PC-3 (cell line): Measurements from ENCODE around the gene NRG3. TPM values are rescaled to one million over a fixed set of nuclear protein-coding genes. Genes with fewer than 3 reads are reported as not detected.

Experiments used
- ATAC-seq: fragments of 200-7000 bp; cut with Tn5 transposase; 2 replicates; pipeline ENCODE4 v1.9.1; 2020; ENCODE audit warnings: mild to moderate bottlenecking, moderate library complexity
- BruUV-seq: library from RNA; stranded (reverse); fragments of 400-500 nt; replicated peaks from 2 replicates; lab custom pipeline; 2021; lab: Mats Ljungman, UMichigan
- CTCF ChIA-PET: fragments of 300-600 bp; sonication (Branson Sonifier 250); formaldehyde crosslinking; loops from one replicate; lab custom pipeline; 2022; ENCODE audit warnings: antibody characterized with exemption; lab: Charles Lee
- POLR2A ChIA-PET: fragments of 300-600 bp; sonication (Branson Sonifier 250); formaldehyde crosslinking; loops from one replicate; lab custom pipeline; 2022; ENCODE audit warnings: antibody characterized with exemption; ENCODE audit not compliant: unreplicated experiment; lab: Charles Lee
- DNase-seq: peaks from one replicate; pipeline ENCODE4 v3.0.0-alpha.2; 2015
- H2AFZ ChIP-seq: fragments of 300-600 bp; sonication (generic); 2 replicates; pipeline ENCODE4 v1.6.0; 2016; ENCODE audit warnings: antibody characterized with exemption, low read length
- H3F3A ChIP-seq: fragments of 300-600 bp; sonication (generic); one replicate; pipeline ENCODE4 v1.6.0; 2017; ENCODE audit warnings: antibody characterized with exemption, low read length, control low read depth, mild to moderate bottlenecking; ENCODE audit not compliant: unreplicated experiment
- H3K27ac ChIP-seq: fragments of 300-600 bp; sonication (generic); 2 replicates; pipeline ENCODE4 v1.5.1; 2016; ENCODE audit warnings: mild to moderate bottlenecking, low read length
- H3K27me3 ChIP-seq: fragments of 300-600 bp; sonication (generic); 2 replicates; pipeline ENCODE4 v1.6.1; 2016; ENCODE audit warnings: low read length, mixed read lengths
- H3K36me3 ChIP-seq: fragments of 300-600 bp; sonication (generic); 2 replicates; pipeline ENCODE4 v1.6.1; 2016; ENCODE audit warnings: low read depth, mixed run types, low read length, mixed read lengths
- H3K4me1 ChIP-seq: fragments of 300-600 bp; sonication (generic); 2 replicates; pipeline ENCODE4 v1.5.1; 2016; ENCODE audit warnings: low read length; ENCODE audit not compliant: insufficient read depth
- H3K4me2 ChIP-seq: fragments of 300-600 bp; sonication (generic); 2 replicates; pipeline ENCODE4 v1.6.0; 2016; ENCODE audit warnings: low read length
- H3K4me3 ChIP-seq: fragments of 300-600 bp; sonication (generic); 2 replicates; pipeline ENCODE4 v1.5.1; 2016; ENCODE audit warnings: mild to moderate bottlenecking, low read length, mixed read lengths
- H3K79me2 ChIP-seq: fragments of 300-600 bp; sonication (generic); 2 replicates; pipeline ENCODE4 v1.6.1; 2017; ENCODE audit warnings: low read length, mixed read lengths
- H3K9ac ChIP-seq: fragments of 300-600 bp; sonication (generic); 2 replicates; pipeline ENCODE4 v1.6.0; 2016; ENCODE audit warnings: mild to moderate bottlenecking, low read length
- H3K9me2 ChIP-seq: fragments of 300-600 bp; sonication (generic); replicated peaks from 2 replicates; pipeline ENCODE4 v1.6.1; 2016; ENCODE audit warnings: mixed run types, low read length, mixed read lengths
- H3K9me3 ChIP-seq: fragments of 300-600 bp; sonication (generic); 2 replicates; pipeline ENCODE4 v1.6.1; 2016; ENCODE audit warnings: low read length, mixed read lengths
- H4K20me1 ChIP-seq: fragments of 300-600 bp; sonication (generic); 2 replicates; pipeline ENCODE4 v1.6.1; 2016; ENCODE audit warnings: low read length, mixed read lengths
- EZH2 ChIP-seq: fragments of 300-600 bp; sonication (generic); IDR thresholded peaks from one replicate; pipeline ENCODE4 v1.6.1; 2017; ENCODE audit warnings: antibody characterized with exemption, mild to moderate bottlenecking, low read length; ENCODE audit not compliant: unreplicated experiment
- EZH2phosphoT487 ChIP-seq: fragments of 300-600 bp; sonication (generic); IDR thresholded peaks from 2 replicates; pipeline ENCODE4 v1.6.1; 2018; ENCODE audit warnings: mild to moderate bottlenecking, antibody characterized with exemption, low read length, borderline replicate concordance
- intact Hi-C: fragments of 100-400 bp; cut with micrococcal nuclease; formaldehyde crosslinking; loops from 2 replicates; pipeline ENCODE4 v1.9.0; 2023
- total RNA-seq: library from RNA; depleted of rRNA; stranded (reverse); fragments of >200 nt; gene quantifications from 2 replicates; pipeline ENCODE4 v1.2.3, GENCODE V29; 2014
- TF ChIP-seq, protein P1 (sequence below): fragments of 300-600 bp; sonication (generic); conservative IDR thresholded peaks from 2 replicates; pipeline ENCODE4 v1.5.1; 2017; ENCODE audit warnings: antibody characterized with exemption, low read depth, mild to moderate bottlenecking, low read length

NRG3 gene
- total RNA-seq, 1 experiment from 2014 or later = not detected

DNA sequence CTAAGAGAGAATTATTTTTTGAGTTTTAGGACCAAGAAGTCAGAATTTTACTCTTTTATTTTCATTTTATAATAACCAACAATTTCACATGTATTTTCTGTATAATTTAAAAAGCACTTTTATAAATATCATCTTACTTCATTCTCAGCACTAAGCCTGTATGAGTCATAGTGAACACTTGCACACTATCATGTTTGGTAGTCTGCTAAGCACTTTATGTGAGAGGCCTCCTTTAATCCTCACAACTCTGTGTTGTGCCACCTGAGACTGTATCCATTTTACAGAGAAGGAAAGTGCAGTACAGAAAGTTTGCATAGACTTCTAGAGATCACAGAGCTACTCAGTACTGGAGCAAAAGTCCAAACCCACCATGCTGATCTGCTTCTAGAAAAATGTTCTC, 939.6 kb downstream of the NRG3 start:
- Histone ChIP-seq H3K4me1 (no peaks in the 10 kb centered on the region), H3K4me3 (no peak overlapping the region), H3K27ac (no peak overlapping the region), H3K9me3 (peaks cover 4% of the 10 kb centered on the region; the same call in 1 of the 2 replicates), H3K36me3 (no peaks in the 10 kb centered on the region), H3K27me3 (no peaks in the 10 kb centered on the region), H3K4me2 (no peak overlapping the region), H2AFZ (no peak overlapping the region), H3K79me2 (no peaks in the 10 kb centered on the region), H3F3A (no peaks in the 10 kb centered on the region), H3K9me2 (no peaks in the 10 kb centered on the region), H4K20me1 (no peaks in the 10 kb centered on the region), H3K9ac (no peak overlapping the region)
- ChIA-PET POLR2A (no interaction called here), CTCF (no interaction called here)
- intact Hi-C loops = no loop called here
- ATAC-seq = no peak
- BruUV-seq = no TSS peak
- DNase-seq = no peak
- TF ChIP-seq EZH2phosphoT487 (no peak), EZH2 (no peak)
- TF ChIP-seq, protein P1, sequence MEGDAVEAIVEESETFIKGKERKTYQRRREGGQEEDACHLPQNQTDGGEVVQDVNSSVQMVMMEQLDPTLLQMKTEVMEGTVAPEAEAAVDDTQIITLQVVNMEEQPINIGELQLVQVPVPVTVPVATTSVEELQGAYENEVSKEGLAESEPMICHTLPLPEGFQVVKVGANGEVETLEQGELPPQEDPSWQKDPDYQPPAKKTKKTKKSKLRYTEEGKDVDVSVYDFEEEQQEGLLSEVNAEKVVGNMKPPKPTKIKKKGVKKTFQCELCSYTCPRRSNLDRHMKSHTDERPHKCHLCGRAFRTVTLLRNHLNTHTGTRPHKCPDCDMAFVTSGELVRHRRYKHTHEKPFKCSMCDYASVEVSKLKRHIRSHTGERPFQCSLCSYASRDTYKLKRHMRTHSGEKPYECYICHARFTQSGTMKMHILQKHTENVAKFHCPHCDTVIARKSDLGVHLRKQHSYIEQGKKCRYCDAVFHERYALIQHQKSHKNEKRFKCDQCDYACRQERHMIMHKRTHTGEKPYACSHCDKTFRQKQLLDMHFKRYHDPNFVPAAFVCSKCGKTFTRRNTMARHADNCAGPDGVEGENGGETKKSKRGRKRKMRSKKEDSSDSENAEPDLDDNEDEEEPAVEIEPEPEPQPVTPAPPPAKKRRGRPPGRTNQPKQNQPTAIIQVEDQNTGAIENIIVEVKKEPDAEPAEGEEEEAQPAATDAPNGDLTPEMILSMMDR = no peak

DNA sequence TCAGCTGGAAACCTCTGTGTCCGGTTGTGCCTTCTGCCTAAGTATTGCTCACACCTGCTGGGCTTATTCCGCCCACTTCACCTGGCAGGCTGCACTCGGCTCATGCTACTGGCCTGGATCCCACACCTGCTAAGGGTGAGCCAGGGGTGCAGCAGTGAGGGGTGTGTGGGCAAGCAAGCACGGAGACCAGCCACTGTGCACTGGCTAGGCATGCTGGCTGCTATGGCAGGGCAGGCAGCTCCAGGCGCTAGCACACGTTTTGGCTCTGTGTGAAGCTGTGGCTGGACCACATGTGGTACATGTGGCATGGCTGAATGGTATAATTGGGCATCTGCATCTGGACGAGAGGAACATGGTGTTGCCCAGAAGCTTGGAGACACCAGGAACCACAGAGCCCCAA, 940.7 kb downstream of the NRG3 start:
- Histone ChIP-seq H3K27me3 (no peaks in the 10 kb centered on the region), H4K20me1 (no peaks in the 10 kb centered on the region), H3K4me2 (no peak overlapping the region), H3K27ac (no peak overlapping the region), H2AFZ (no peak overlapping the region), H3K36me3 (no peaks in the 10 kb centered on the region), H3K9me2 (no peaks in the 10 kb centered on the region), H3F3A (no peaks in the 10 kb centered on the region), H3K4me3 (no peak overlapping the region), H3K9ac (no peak overlapping the region), H3K79me2 (no peaks in the 10 kb centered on the region), H3K4me1 (no peaks in the 10 kb centered on the region), H3K9me3 (no peaks in the 10 kb centered on the region)
- CTCF ChIA-PET = no interaction called here
- no TSS peak for BruUV-seq
- POLR2A ChIA-PET = no interaction called here
- ATAC-seq = no peak
- DNase-seq = no peak
- intact Hi-C loops = no loop called here
- TF ChIP-seq EZH2phosphoT487 (no peak), EZH2 (no peak)
- TF ChIP-seq, protein P1 = no peak

DNA sequence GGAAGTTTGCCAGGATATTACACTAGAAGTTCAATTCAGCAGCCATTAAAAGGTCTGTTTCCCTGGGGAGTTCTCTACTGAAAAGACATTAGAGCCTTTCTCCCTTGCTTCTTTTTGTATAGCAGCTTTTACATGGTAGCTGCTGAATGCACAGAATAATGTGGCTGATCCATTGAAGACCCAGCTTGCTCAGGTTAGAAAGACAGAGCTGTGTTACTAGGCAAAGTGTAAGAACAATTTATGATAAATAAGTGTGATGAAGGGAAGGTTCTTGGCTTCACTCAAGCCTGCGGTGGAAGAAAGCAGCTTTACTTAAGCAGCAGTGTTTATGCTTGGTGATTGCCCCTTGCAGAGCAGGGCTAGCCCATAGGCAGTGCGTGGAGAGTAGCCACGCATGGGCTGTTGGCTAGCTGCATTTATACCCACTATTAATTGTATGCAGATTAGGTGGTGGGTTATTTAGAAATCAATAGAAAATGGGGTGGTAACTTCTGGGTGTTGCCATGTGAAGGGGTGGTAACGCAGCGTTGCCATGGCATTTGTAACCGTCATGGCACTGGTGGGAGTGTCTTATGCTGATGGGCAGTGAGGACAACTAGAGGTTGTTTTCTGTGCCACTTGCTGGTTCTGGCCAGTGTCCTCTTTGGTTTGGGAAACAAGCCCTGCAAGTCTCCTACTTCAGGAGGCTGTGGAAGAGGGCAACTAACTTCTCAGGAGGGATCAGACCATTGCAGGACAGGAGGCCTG, 942.9 kb downstream of the NRG3 start:
- CTCF ChIA-PET = no interaction called here
- no peaks in the 10 kb centered on the region for H3K36me3 ChIP-seq
- H3K79me2 ChIP-seq = no peaks in the 10 kb centered on the region
- H3F3A ChIP-seq = no peaks in the 10 kb centered on the region
- no peak overlapping the region for H2AFZ ChIP-seq
- no peak overlapping the region for H3K9ac ChIP-seq
- intact Hi-C loops = no loop called here
- H3K27ac ChIP-seq = no peak overlapping the region
- H3K4me2 ChIP-seq = no peak overlapping the region
- H4K20me1 ChIP-seq = no peaks in the 10 kb centered on the region
- POLR2A ChIA-PET = no interaction called here
- ATAC-seq = no peak
- BruUV-seq = no TSS peak
- TF ChIP-seq, protein P1 = no peak
- no peak for TF ChIP-seq EZH2phosphoT487
- no peak for TF ChIP-seq EZH2
- H3K9me2 ChIP-seq = no peaks in the 10 kb centered on the region
- no peaks in the 10 kb centered on the region for H3K4me1 ChIP-seq
- no peak for DNase-seq
- no peak overlapping the region for H3K4me3 ChIP-seq
- no peaks in the 10 kb centered on the region for H3K9me3 ChIP-seq
- no peaks in the 10 kb centered on the region for H3K27me3 ChIP-seq
